ENCODE data around the gene ADCK1.

GRCh38 chr14:77947372-77947771, 147.5 kb downstream of the ADCK1 start:
- TF ChIP-seq CTCF (IDR thresholded peaks at IDR 0.05; ENCODE audit: poor library complexity) (no peak), EZH2 (IDR thresholded peaks at IDR 0.05; ENCODE audit: borderline replicate concordance) (no peak)
